GM23338 (cell line): ENCODE data around the gene FXYD5. TPM values are rescaled to one million over a fixed set of nuclear protein-coding genes. Genes with fewer than 3 reads are reported as not detected.

Experiments
- ATAC-seq: fragments of 200-7000 bp; cut with Tn5 transposase; 3 replicates; pipeline ENCODE4 v1.9.1; 2020
- DNase-seq: peaks from one replicate; pipeline ENCODE4 v3.0.0-alpha.2; 2015; ENCODE audit warnings: low spot score
- H2AFZ ChIP-seq: fragments of 200-600 bp; sonication (generic); 2 replicates; pipeline ENCODE4 v1.8.0; 2016; ENCODE audit warnings: antibody characterized with exemption, mild to moderate bottlenecking, moderate library complexity
- H3F3A ChIP-seq: fragments of 200-600 bp; sonication (generic); replicated peaks from 2 replicates; pipeline ENCODE4 v1.8.0; 2017; ENCODE audit warnings: antibody characterized with exemption, mixed run types, low read depth
- H3K27ac ChIP-seq: fragments of 200-600 bp; sonication (generic); 2 replicates; pipeline ENCODE4 v1.6.1; 2016; ENCODE audit warnings: low read depth
- H3K27me3 ChIP-seq: fragments of 200-600 bp; sonication (generic); 2 replicates; pipeline ENCODE4 v1.8.0; 2016; ENCODE audit warnings: mild to moderate bottlenecking, mixed run types, moderate library complexity; ENCODE audit not compliant: insufficient read depth
- H3K36me3 ChIP-seq: fragments of 200-600 bp; sonication (generic); 2 replicates; pipeline ENCODE4 v1.8.0; 2016; ENCODE audit warnings: mild to moderate bottlenecking; ENCODE audit not compliant: insufficient read depth
- H3K4me1 ChIP-seq: fragments of 200-600 bp; sonication (generic); 2 replicates; pipeline ENCODE4 v1.8.0; 2016; ENCODE audit warnings: mild to moderate bottlenecking, moderate library complexity; ENCODE audit not compliant: insufficient read depth
- H3K4me2 ChIP-seq: fragments of 200-600 bp; sonication (generic); 2 replicates; pipeline ENCODE4 v1.7.1; 2017; ENCODE audit warnings: mixed run types
- H3K4me3 ChIP-seq: fragments of 200-600 bp; sonication (generic); 2 replicates; pipeline ENCODE4 v1.6.1; 2016; ENCODE audit warnings: mixed run types
- H3K79me2 ChIP-seq: fragments of 200-600 bp; sonication (generic); replicated peaks from 2 replicates; pipeline ENCODE4 v1.8.0; 2017; ENCODE audit warnings: mild to moderate bottlenecking; ENCODE audit not compliant: insufficient read depth
- H3K9me2 ChIP-seq: fragments of 200-600 bp; sonication (generic); 2 replicates; pipeline ENCODE4 v1.8.0; 2017; ENCODE audit not compliant: insufficient read depth
- H4K20me1 ChIP-seq: fragments of 200-600 bp; sonication (generic); replicated peaks from 2 replicates; pipeline ENCODE4 v1.8.0; 2017; ENCODE audit warnings: mild to moderate bottlenecking; ENCODE audit not compliant: insufficient read depth
- H3K27ac Mint-ChIP-seq: 2 replicates; pipeline ENCODE4 v1.8.0; 2020; ENCODE audit warnings: inconsistent platforms, mild to moderate bottlenecking, moderate library complexity, mixed read lengths
- H3K27me3 Mint-ChIP-seq: 3 replicates; pipeline ENCODE4 v1.8.0; 2022; ENCODE audit warnings: low read depth, mild to moderate bottlenecking, moderate library complexity, mixed read lengths, inconsistent platforms; ENCODE audit not compliant: insufficient read depth, poor library complexity
- H3K36me3 Mint-ChIP-seq: 3 replicates; pipeline ENCODE4 v1.8.0; 2021; ENCODE audit warnings: low read depth, mild to moderate bottlenecking, inconsistent platforms, moderate library complexity, mixed read lengths
- H3K4me1 Mint-ChIP-seq: 3 replicates; pipeline ENCODE4 v1.8.0; 2020; ENCODE audit warnings: mild to moderate bottlenecking, inconsistent platforms, mixed read lengths
- H3K4me3 Mint-ChIP-seq: 3 replicates; pipeline ENCODE4 v1.8.0; 2021; ENCODE audit warnings: moderate library complexity, mild to moderate bottlenecking, inconsistent platforms, mixed read lengths
- H3K9me3 Mint-ChIP-seq: 3 replicates; pipeline ENCODE4 v1.8.0; 2020; ENCODE audit warnings: moderate library complexity, mild to moderate bottlenecking, inconsistent platforms, mixed read lengths
- EZH2 ChIP-seq: fragments of 200-600 bp; sonication (generic); IDR thresholded peaks from one replicate; pipeline ENCODE4 v1.8.0; 2017; ENCODE audit warnings: antibody characterized with exemption, mild to moderate bottlenecking, low read depth; ENCODE audit not compliant: unreplicated experiment
- EZH2phosphoT487 ChIP-seq: fragments of 200-600 bp; sonication (generic); IDR thresholded peaks from one replicate; pipeline ENCODE4 v1.8.1; 2018; ENCODE audit warnings: antibody characterized with exemption; ENCODE audit not compliant: unreplicated experiment
- NANOG ChIP-seq: IDR thresholded peaks from 2 replicates; pipeline ENCODE4 v1.6.1; 2016; ENCODE audit warnings: antibody characterized with exemption, borderline replicate concordance
- POLR2AphosphoS5 ChIP-seq: IDR thresholded peaks from 2 replicates; pipeline ENCODE4 v1.6.1; 2016; ENCODE audit warnings: antibody characterized with exemption, low read depth
- polyA plus RNA-seq: library from polyadenylated mRNA; unstranded; fragments of >200 nt; fragmentation: Nextera tagmentation; extraction: Ambion mirVana; gene quantifications from 2 replicates; pipeline ENCODE4 v1.2.1, GENCODE V29; 2016
- total RNA-seq: library from RNA; depleted of rRNA; stranded (reverse); fragments of >200 nt; shearing (Covaris generic); gene quantifications from 2 replicates; pipeline ENCODE4 v1.2.3, GENCODE V29; 2014
- TF ChIP-seq, protein P1 (sequence below), 2 experiments: fragments of 200-600 bp in 1 of 2; sonication (generic) in 1 of 2; conservative IDR thresholded peaks; 2 replicates each; pipeline versions ENCODE4 v1.5.1 to v1.6.1; 2016 to 2017; ENCODE audit warnings: antibody characterized with exemption in 2 of 2, low read depth in 2 of 2, mild to moderate bottlenecking in 2 of 2, moderate library complexity in 1 of 2
- TF ChIP-seq, protein P2 (sequence below): IDR thresholded peaks from 2 replicates; pipeline ENCODE4 v1.6.1; 2016; ENCODE audit warnings: antibody characterized with exemption

Gene FXYD5
- total and polyA plus RNA-seq, 2 experiments from 2014 or later = 97.7 to 233 TPM

DNA sequence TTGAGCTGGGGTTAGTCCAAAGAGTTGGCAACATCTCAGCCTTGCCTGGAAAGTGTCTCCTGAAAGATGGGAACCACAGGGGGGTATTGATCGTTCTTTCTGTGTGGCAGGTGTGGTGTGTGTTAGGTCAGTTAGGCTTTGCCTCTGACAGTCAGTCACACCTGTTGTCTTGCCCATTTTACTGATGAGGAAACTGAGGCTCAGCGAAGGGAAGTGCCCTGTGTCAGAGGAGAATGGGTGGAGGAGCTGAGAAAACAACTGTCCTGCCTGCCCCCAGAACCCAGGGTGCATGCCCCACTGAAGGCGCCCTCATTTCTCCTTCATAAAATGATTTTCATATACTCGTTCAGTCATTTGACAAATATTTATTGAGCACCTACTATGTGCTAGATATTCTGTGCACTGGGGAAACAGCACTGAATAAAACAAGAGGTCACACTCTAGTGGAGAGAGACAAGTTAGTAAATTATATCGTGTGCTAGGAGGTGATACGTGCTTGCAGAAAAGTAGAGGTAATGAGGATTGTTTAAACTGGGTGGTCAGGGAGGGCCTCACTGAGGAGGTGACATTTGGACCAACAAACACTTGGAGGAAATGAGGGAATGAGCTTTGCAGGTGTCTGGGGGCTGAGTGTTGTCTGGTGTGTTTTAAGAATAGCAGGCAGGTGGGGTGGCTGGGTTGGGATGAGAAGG, 1.6 kb downstream of the FXYD5 start:
- peak overlapping the region; percentile 90 for H3K4me3 ChIP-seq
- H3K27me3 Mint-ChIP-seq = peaks cover 12% of the 10 kb centered on the region

DNA sequence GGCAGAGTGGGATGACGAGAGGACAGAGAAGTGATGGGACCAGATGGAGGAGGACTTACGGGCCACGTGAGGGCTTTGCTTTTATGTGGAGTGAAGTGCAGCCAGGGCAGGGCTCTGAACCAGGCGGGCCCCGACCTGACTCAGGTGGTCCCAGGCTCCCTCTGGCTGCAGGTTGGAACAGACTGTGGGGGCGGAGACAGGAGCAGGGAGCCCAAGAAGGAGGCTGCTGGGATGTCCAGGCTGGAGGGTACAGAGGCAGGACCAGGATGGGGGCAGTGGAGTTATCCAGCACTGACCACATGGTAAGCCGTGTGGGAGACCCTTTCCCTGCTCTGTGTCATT, 2.1 kb downstream of the FXYD5 start:
- ATAC-seq = no peak
- DNase-seq = no peak
- Histone ChIP-seq H3F3A (peaks cover 10% of the 10 kb centered on the region; the same call in 1 of the 2 replicates), H3K79me2 (peaks cover 16% of the 10 kb centered on the region), H3K36me3 (peaks cover 31% of the 10 kb centered on the region), H3K27me3 (no peaks in the 10 kb centered on the region), H4K20me1 (peaks cover 12% of the 10 kb centered on the region; the same call in 1 of the 2 replicates), H3K9me2 (no peaks in the 10 kb centered on the region), H2AFZ (no peak overlapping the region), H3K4me3 (peak overlapping the region; percentile 90; the same call in 1 of the 2 replicates), H3K27ac (no peak overlapping the region; the same call in 1 of the 2 replicates), H3K4me2 (no peak overlapping the region; the same call in 1 of the 2 replicates), H3K4me1 (peaks cover 20% of the 10 kb centered on the region)
- peaks cover 8% of the 10 kb centered on the region for H3K27me3 Mint-ChIP-seq
- H3K4me3 Mint-ChIP-seq = peak overlapping the region; percentile 90
- H3K9me3 Mint-ChIP-seq = no peaks in the 10 kb centered on the region; the same call in 2 of the 3 replicates
- H3K27ac Mint-ChIP-seq = no peak overlapping the region
- H3K36me3 Mint-ChIP-seq = peaks cover 55% of the 10 kb centered on the region
- TF ChIP-seq EZH2 (no peak), NANOG (no peak), POLR2AphosphoS5 (no peak)
- TF ChIP-seq, protein P1, sequence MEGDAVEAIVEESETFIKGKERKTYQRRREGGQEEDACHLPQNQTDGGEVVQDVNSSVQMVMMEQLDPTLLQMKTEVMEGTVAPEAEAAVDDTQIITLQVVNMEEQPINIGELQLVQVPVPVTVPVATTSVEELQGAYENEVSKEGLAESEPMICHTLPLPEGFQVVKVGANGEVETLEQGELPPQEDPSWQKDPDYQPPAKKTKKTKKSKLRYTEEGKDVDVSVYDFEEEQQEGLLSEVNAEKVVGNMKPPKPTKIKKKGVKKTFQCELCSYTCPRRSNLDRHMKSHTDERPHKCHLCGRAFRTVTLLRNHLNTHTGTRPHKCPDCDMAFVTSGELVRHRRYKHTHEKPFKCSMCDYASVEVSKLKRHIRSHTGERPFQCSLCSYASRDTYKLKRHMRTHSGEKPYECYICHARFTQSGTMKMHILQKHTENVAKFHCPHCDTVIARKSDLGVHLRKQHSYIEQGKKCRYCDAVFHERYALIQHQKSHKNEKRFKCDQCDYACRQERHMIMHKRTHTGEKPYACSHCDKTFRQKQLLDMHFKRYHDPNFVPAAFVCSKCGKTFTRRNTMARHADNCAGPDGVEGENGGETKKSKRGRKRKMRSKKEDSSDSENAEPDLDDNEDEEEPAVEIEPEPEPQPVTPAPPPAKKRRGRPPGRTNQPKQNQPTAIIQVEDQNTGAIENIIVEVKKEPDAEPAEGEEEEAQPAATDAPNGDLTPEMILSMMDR (conservative IDR thresholded peaks at IDR 0.05; ENCODE audit: low read depth in 2 of 2) = peak in 1 of 2 experiments; percentile 35; a peak in 2 of 4 replicates
- peaks cover 29% of the 10 kb centered on the region for H3K4me1 Mint-ChIP-seq

More for the DNA sequence above, 1.6 kb downstream of the FXYD5 start:
- Histone ChIP-seq H3K4me2 (peak overlapping the region; percentile 84), H3F3A (peaks cover 15% of the 10 kb centered on the region; the same call in 1 of the 2 replicates), H3K4me1 (peaks cover 25% of the 10 kb centered on the region), H3K79me2 (peaks cover 16% of the 10 kb centered on the region), H3K36me3 (peaks cover 31% of the 10 kb centered on the region), H4K20me1 (peaks cover 12% of the 10 kb centered on the region; the same call in 1 of the 2 replicates), H3K27me3 (no peaks in the 10 kb centered on the region), H2AFZ (no peak overlapping the region), H3K27ac (no peak overlapping the region; the same call in 1 of the 2 replicates), H3K9me2 (no peaks in the 10 kb centered on the region)
- H3K4me1 Mint-ChIP-seq = peaks cover 34% of the 10 kb centered on the region
- peaks cover 50% of the 10 kb centered on the region for H3K36me3 Mint-ChIP-seq
- DNase-seq (no peak), ATAC-seq (no peak)
- peak overlapping the region; percentile 90 for H3K4me3 Mint-ChIP-seq
- no peaks in the 10 kb centered on the region for H3K9me3 Mint-ChIP-seq
- TF ChIP-seq, protein P2, sequence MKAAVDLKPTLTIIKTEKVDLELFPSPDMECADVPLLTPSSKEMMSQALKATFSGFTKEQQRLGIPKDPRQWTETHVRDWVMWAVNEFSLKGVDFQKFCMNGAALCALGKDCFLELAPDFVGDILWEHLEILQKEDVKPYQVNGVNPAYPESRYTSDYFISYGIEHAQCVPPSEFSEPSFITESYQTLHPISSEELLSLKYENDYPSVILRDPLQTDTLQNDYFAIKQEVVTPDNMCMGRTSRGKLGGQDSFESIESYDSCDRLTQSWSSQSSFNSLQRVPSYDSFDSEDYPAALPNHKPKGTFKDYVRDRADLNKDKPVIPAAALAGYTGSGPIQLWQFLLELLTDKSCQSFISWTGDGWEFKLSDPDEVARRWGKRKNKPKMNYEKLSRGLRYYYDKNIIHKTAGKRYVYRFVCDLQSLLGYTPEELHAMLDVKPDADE = no peak
- TF ChIP-seq EZH2 = no peak
- TF ChIP-seq POLR2AphosphoS5 = no peak
- no peak for TF ChIP-seq EZH2phosphoT487
- no peak overlapping the region for H3K27ac Mint-ChIP-seq
